IPS DF 6.9 (cell line): Measurements from ENCODE around the gene ACTMAP.

Experiments used
- DNase-seq: peaks from one replicate; pipeline ENCODE4 v3.0.0-alpha.2; 2013; ENCODE audit warnings: low read depth, low spot score
- H3K27ac ChIP-seq: one replicate; pipeline ENCODE4 v1.5.1; 2013; ENCODE audit warnings: low read length, control low read depth
- H3K27me3 ChIP-seq: 2 replicates; pipeline ENCODE4 v1.6.1; 2013; ENCODE audit warnings: mild to moderate bottlenecking, low read length; ENCODE audit not compliant: control insufficient read depth, insufficient read depth
- H3K36me3 ChIP-seq: 2 replicates; pipeline ENCODE4 v1.6.1; 2013; ENCODE audit warnings: low read length; ENCODE audit not compliant: control insufficient read depth, insufficient read depth
- H3K4me1 ChIP-seq: 2 replicates; pipeline ENCODE4 v1.6.1; 2013; ENCODE audit warnings: low read length; ENCODE audit not compliant: control insufficient read depth, insufficient read depth
- H3K4me3 ChIP-seq: 2 replicates; pipeline ENCODE4 v1.5.1; 2013; ENCODE audit warnings: mild to moderate bottlenecking, low read length
- H3K9me3 ChIP-seq: 2 replicates; pipeline ENCODE4 v1.6.1; 2013; ENCODE audit warnings: low read length, inconsistent platforms; ENCODE audit not compliant: control insufficient read depth, insufficient read depth
- WGBS: extraction: QIAGEN DNeasy Blood & Tissue Kit; methylation state at CpG from one replicate; pipeline ENCODE4 v1.1.7; 2013; ENCODE audit warnings: mixed read lengths, missing lambda C conversion rate; ENCODE audit not compliant: insufficient read length, insufficient coverage; 5-methylcytosine and 5-hydroxymethylcytosine counted together

ACTMAP gene

DNA sequence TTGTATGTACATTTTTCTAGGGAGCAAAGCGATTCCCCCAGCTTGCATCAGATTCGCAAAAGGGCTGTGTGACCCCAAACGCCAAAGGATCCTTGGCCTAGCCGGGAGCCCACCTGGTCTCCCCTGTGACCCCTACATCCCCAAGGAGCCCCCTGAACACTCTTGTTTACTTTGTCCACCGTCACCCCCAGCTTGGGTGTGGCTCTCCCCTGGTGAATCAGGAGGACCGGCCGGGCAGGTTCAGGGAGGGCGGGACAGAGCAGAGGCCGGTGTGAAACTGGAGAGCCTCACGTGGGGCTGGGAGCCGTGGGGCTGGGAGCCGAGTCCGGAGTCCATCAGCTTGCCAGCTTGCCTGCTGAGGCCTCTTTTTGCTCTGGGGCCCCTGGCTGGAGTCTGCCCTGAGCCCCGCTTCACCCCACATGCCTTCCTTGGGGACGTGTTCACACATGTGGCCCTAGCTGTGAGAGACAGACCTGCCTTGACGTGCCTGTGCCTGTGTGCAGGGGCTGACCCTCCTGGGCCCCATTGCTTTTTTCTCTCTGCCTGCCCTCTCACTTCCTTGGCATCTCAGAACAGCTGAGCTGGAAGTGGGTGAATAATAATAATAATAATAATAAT lies 31.4 kb downstream of the ACTMAP start:
- no peak for DNase-seq
- H3K27me3 ChIP-seq, result no peaks in the 10 kb centered on the region
- H3K36me3 ChIP-seq, result no peaks in the 10 kb centered on the region
- no CpG with 5 or more reads among the region's 16 CpGs for WGBS
- no peak overlapping the region for H3K27ac ChIP-seq
- no peaks in the 10 kb centered on the region for H3K9me3 ChIP-seq
- peaks cover 4% of the 10 kb centered on the region; the same call in 1 of the 2 replicates for H3K4me1 ChIP-seq
- H3K4me3 ChIP-seq, result peak overlapping the region; percentile 24; the same call in 1 of the 2 replicates

- H3K9me3 ChIP-seq, result no peaks in the 10 kb centered on the region
- no CpG with 5 or more reads among the region's 20 CpGs for WGBS
- peak overlapping the region; percentile 76; the same call in 1 of the 2 replicates for H3K4me3 ChIP-seq
- no peaks in the 10 kb centered on the region for H3K27me3 ChIP-seq
- no peaks in the 10 kb centered on the region for H3K36me3 ChIP-seq
- no peak overlapping the region for H3K27ac ChIP-seq
- DNase-seq, result no peak
- H3K4me1 ChIP-seq, result peaks cover 4% of the 10 kb centered on the region; the same call in 1 of the 2 replicates
Observed at GRCh38 chr19:40717880-40718773, 32.1 kb downstream of the ACTMAP start.

- Histone ChIP-seq H3K9me3 (no peaks in the 10 kb centered on the region), H3K4me1 (peaks cover 4% of the 10 kb centered on the region; the same call in 1 of the 2 replicates), H3K27me3 (no peaks in the 10 kb centered on the region), H3K27ac (no peak overlapping the region), H3K4me3 (peak overlapping the region; percentile 76; the same call in 1 of the 2 replicates), H3K36me3 (no peaks in the 10 kb centered on the region)
- no CpG with 5 or more reads among the region's 20 CpGs for WGBS
- DNase-seq, result no peak
Observed at GRCh38 chr19:40717325-40717879, 32.9 kb downstream of the ACTMAP start.

DNA sequence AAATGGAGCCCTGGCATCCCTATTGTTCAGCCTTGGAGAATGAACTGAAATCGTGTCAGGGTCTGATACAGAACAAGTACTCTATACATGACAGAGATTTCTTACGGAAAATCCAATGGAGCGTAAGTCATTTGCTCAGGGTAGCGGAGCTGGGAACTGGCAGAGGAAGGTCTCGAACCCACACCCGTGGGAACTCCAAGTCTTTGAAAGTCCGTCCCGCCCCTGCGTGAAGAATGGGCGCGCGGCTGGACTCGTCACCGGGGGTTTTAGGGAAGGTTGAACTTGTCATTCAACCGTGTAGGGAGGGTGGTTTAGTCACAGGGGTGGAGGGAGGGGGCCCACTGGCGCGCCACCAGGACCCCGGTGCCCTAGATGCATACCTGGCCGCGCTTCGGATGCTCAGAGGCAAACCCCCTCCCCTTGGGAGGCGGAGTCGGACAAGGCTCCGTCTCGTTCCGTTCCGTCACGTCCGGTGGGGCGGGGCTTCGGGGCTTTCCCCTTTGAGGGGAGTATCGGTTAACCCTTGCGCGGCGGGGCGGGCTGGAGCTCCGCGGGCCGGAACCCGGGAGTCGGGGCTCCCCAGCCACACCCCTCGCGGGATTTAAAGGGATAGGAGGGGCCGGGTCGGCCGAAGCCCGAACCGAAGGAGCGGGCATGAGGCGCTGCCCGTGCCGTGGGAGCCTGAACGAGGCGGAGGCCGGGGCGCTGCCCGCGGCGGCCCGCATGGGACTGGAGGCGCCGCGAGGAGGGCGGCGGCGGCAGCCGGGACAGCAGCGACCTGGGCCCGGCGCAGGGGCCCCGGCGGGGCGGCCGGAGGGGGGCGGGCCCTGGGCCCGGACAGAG lies 33.6 kb downstream of the ACTMAP start, which contains the start of the genes COQ8B and ITPKC:
TSS of gene COQ8B (minus strand) at position 405 of the 843 bp plus-strand sequence. CDS start 2,254 bp downstream, outside the sequence.
TSS of gene ITPKC (plus strand) at position 631 of the 843 bp plus-strand sequence. CDS start at position 655, 24 bp downstream.
- DNase-seq, result peak; percentile 94
- no CpG with 5 or more reads among the region's 76 CpGs for WGBS
- Histone ChIP-seq H3K27ac (no peak within 1 kb of the TSS), H3K36me3 (no peaks in the 10 kb centered on the region), H3K9me3 (no peaks in the 10 kb centered on the region), H3K4me1 (peaks cover 4% of the 10 kb centered on the region; the same call in 1 of the 2 replicates), H3K4me3 (peak within 1 kb of the TSS; percentile 76), H3K27me3 (no peaks in the 10 kb centered on the region)

- Histone ChIP-seq H3K9me3 (no peaks in the 10 kb centered on the region), H3K36me3 (no peaks in the 10 kb centered on the region), H3K27me3 (no peaks in the 10 kb centered on the region), H3K27ac (no peak overlapping the region), H3K4me1 (peaks cover 4% of the 10 kb centered on the region; the same call in 1 of the 2 replicates), H3K4me3 (peak overlapping the region; percentile 76; the same call in 1 of the 2 replicates)
- DNase-seq, result no peak
- WGBS, result no CpG with 5 or more reads among the region's 8 CpGs
Observed at GRCh38 chr19:40716031-40716481, 34.2 kb downstream of the ACTMAP start.

DNA sequence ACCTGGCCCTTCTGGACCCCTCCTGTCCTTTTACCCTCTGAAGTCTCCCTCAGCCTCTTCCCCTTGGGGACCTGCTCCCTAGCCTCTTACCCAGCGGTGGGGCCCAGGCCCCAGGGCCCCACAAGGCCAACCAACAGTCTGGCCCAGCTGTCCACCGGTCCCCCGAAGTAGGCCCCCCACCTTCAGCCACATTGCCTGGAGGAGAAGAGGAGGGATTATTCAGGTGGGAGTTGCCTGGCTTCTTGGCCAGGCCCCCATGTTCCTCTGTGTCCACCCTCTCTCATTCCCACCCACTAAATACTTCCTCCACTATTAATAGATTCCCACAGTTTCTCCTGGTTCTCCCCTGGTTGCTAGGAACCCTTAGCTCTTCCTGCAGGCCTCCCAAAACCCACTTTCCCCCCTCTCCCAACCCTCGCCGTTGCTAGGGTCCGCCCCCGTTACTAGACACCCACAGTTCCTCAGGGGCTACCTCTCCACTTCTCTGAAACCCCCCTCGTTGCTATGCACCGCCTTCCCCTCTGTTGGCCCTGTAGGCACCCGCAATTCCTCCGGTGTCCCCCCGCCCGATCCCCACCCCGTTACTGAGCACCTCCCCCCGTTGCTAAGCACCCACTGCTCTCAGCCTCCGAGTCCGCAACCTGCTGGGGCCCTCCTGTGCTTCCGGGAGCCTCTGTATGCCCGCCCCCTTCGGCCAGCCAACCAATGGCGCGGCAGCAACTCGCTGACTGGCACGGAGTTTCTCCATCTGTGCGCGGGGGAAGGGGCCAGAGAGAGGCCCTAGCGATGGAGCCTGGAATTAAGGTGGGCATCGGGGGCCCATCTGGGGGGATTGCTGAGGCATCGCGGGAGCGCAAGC lies 35.6 kb downstream of the ACTMAP start:
- WGBS, result no CpG with 5 or more reads among the region's 31 CpGs
- no peak overlapping the region for H3K27ac ChIP-seq

GRCh38 chr19:40713939-40714338 lies 36.3 kb downstream of the ACTMAP start:
- no peak for DNase-seq
- WGBS, result no CpG with 5 or more reads among the region's 11 CpGs
- Histone ChIP-seq H3K27ac (no peak overlapping the region), H3K4me1 (peaks cover 3% of the 10 kb centered on the region; the same call in 1 of the 2 replicates), H3K27me3 (no peaks in the 10 kb centered on the region), H3K36me3 (peaks cover 4% of the 10 kb centered on the region), H3K4me3 (no peak overlapping the region), H3K9me3 (no peaks in the 10 kb centered on the region)

More for the DNA sequence above, 35.6 kb downstream of the ACTMAP start:
- no peaks in the 10 kb centered on the region for H3K9me3 ChIP-seq
- peaks cover 4% of the 10 kb centered on the region for H3K36me3 ChIP-seq
- H3K27me3 ChIP-seq, result no peaks in the 10 kb centered on the region
- peak overlapping the region; percentile 63; the same call in 1 of the 2 replicates for H3K4me3 ChIP-seq
- peak; percentile 84 for DNase-seq
- peaks cover 4% of the 10 kb centered on the region; the same call in 1 of the 2 replicates for H3K4me1 ChIP-seq

DNA sequence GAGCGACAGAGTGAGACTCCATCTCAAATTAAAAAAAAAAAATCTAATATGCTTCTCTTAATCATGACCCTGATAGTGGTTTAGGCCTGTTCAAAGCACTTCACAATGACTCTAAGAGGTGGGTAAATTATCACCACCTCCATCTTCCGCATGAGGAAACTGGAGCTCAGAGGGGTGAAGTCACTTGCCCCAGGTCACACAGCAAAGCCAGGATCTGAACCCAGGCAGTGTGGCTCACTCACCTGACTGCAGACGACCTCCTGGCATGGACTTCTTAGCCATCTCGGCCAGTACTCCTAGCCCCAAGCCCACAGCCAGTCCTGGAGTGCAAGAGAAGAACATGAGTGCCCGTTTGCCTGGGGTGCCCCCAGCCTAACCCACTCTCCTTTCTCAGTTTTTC lies 40.5 kb downstream of the ACTMAP start:
- Histone ChIP-seq H3K4me1 (no peaks in the 10 kb centered on the region), H3K27me3 (no peaks in the 10 kb centered on the region), H3K9me3 (no peaks in the 10 kb centered on the region), H3K4me3 (no peak overlapping the region), H3K36me3 (peaks cover 10% of the 10 kb centered on the region), H3K27ac (no peak overlapping the region)
- no CpG with 5 or more reads among the region's 5 CpGs for WGBS
- no peak for DNase-seq

GRCh38 chr19:40707615-40708014 lies 42.7 kb downstream of the ACTMAP start:
- peaks cover 18% of the 10 kb centered on the region for H3K36me3 ChIP-seq
- H3K9me3 ChIP-seq, result no peaks in the 10 kb centered on the region
- no CpG with 5 or more reads among the region's 7 CpGs for WGBS
- H3K27me3 ChIP-seq, result no peaks in the 10 kb centered on the region
- no peaks in the 10 kb centered on the region for H3K4me1 ChIP-seq
- no peak overlapping the region for H3K4me3 ChIP-seq
- DNase-seq, result no peak
- H3K27ac ChIP-seq, result no peak overlapping the region
